Activated CD4-positive, alpha-beta T cell treated with anti-CD3 and anti-CD28 coated beads for 48 hours (primary cell): ENCODE results near the gene CORO1C.
"Not testable (repeated sequence)": the region's sequence is repeated elsewhere in the genome, so short reads cannot be mapped to it uniquely, and the experiment has no call there.

ENCODE experiments used
- DNase-seq: peaks from one replicate; pipeline ENCODE4 v3.0.0-alpha.2; 2020

CORO1C gene

DNA sequence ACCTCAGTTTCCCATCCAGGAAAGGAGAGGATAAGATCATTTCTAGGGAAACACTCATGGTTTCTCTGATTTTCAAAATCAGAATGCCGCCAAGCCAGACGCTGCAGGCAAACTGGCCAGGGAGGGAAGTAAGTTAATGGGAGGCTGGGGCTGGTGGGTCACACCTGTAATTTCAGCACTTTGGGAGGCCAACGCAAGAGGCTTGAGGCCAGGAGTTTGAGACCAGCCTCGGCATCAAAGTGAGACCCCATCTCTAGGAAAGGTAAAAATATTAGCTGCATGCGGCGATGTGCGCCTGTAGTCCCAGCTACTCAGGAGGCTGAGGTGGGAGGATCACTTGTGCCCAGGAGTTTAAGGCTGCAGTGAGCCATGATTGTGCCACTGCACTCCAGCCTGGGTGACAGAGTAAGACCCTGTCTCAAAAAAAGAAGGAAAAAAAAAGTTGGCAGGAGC, 98.2 kb downstream of the CORO1C start:
- DNase-seq: peak; percentile 23

DNA sequence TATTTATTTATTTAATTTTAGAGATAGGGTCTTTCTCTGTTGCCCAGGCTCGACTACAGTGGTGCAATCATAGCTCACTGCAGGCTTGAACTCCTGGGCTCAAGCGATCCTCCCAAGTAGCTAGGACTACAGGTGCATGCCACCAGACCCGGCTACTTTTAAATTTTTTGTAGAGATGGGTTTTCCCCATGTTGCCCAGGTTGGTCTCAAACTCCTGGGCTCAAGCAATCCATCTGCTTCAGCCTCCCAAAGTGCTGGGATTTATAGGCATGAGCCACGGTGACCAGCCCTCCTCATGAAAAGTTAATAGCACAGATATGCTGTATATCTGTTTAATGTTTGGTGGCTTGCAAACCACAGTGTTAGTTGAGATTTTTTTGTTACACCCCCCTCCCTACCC, 100.1 kb downstream of the CORO1C start:
- not testable (repeated sequence) for DNase-seq

DNA sequence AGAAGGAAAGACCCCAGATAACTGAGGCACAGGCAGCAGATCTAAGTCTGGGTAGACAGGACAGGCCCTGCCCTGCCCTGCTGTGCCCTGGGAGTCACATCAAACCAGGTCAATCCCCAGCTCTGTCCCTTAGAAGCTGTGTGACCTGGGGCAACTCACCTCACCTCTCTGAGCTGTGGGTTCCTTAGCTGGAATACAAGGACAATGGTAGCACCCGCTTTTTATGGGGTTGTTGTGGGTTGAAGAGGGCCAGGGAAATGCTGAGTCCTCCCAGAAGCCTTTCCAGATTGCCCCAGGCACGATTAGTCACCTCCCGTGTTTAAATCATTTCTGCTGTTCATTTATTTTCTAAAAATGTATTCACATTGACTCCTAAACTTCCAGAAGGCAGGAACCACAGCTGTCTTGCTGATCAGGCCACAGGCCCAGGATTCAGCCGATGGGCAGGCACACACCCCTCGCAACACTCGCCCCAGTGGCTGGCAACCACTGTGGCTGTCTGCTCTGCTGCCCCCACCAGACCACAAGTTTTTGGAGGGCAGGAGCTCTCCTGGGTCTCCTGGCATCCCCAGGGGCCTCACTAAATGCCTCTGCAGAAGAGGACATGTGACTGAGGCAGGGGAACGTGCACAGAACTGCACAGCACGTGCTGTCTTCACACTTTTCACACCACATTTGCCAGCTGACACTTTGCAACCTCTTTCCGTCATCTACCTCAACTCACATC, 100.7 kb downstream of the CORO1C start:
- DNase-seq: peak; percentile 38

DNA sequence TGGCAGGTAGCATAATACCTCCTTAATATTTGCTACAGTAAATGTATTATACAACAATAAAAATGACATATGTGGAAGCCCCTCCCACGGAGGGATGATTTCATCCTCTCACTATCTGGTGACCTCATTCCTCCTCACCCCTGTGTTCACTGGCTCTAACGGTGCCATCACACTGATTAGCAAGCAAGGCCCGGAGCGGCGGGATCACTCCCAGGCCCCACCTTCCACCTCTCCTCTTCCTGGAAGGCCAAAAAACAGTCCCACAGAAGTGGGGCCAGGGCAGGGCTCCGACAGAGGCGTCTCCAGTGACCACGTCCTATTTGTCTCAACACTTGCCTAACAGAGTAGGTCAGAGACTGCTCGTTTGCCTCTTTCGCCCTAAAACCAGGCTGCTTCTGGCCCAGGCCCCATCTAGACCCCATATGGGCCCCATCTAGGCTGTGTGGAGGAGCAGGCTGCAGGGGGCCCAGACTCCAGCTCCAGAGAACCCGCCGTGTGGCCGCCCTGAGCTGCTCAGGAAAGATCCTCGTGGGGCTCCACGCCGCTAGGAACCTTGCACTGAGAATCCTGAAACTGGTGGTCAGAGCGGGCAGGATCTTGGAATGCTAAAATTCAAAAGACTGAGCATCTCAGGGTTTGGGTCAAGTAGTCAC, 101.4 kb downstream of the CORO1C start:
- peak; percentile 75 for DNase-seq

DNA sequence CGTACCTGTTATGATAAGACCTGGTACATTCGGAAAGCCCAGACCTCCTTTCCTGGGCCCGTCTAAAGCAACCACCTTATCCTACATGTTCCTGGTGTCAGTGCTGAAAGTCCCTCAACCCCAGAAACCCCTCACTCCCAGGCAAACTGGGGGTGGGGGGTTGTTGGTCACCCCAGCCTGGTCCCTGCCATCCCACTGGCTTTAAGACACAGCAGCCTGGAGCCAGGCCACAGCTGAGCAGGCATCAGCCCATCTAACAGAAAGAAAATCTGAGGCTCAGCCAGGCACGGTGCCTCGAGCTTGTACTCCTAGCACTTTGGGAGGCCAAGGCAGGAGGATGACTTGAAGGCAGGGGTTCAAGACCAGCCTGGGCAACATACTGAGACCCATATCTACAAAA, 102.2 kb downstream of the CORO1C start:
- peak; percentile 40 for DNase-seq

DNA sequence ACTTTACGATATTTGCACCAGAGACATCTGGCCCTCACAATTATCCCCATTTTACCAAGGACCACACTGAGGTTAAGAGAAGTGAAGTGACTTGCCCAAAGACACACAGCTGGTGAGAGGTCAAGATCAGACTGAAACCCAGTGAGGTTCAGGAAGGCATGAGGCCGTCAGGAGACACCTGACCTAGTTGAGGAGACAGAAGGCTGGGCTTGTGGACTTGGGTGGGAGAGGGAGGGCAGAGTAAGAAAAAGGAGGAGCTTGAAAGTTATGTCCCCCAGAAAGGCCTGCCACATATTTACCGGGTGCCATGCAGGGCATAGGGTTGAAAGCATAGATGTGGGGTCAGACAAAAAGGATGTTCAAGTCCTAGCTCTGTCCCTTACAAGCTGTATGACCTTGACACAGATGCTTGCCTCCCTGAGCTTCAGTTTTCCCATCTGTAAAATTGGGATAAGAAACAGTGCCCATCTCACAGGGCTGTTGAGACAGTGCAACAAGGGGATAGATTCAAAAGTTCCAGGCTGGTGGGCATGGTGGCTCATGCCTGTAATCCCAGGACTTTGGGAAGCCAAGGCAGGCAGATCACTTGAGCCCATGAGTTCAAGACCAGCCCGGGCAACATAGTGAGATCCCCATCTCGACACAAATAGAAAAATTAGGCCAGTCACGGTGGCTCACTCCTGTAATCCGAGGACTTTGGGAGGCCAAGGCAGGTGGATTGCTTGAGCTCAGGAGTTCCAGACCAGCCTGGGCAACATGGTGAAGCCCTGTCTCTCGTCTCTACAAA, 104.0 kb downstream of the CORO1C start:
- no peak for DNase-seq

DNA sequence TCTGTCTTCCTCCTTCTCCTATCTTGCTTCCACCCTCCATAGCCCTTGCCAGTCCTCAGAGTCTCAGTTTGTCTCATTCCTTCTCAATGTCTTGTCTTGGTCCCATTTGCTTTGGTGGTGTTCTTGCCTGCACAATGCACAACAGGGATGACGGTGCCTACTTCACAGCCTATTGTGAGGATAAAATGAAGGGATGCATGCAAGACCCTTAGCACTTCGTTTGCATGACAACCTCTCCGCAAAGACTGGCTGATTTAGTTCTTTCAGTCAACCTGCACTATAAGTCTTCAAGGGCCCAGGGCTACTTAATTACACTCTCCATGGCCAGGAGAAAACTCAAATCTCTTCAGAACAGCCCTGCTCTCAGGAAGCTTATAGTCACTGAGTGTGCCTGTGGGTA, 106.1 kb downstream of the CORO1C start:
- DNase-seq: no peak

DNA sequence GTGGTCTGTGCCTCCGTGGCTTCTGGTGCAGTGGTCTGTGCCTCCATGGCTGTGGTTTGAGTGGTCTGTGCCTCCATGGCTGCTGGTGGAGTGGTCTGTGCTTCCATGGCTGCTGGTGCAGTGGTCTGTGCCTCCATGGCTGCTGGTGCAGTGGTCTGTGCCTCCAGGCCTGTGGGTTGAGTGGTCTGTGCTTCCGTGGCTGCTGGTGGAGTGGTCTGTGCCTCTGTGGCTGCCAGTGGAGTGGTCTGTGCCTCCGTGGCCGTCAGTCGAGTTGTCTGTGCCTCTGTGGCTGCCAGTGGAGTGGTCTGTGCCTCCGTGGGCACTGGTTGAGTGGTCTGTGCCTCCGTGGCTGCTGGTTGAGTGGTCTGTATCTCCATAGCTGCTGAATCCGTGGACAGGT, 107.7 kb downstream of the CORO1C start:
- DNase-seq: no peak

DNA sequence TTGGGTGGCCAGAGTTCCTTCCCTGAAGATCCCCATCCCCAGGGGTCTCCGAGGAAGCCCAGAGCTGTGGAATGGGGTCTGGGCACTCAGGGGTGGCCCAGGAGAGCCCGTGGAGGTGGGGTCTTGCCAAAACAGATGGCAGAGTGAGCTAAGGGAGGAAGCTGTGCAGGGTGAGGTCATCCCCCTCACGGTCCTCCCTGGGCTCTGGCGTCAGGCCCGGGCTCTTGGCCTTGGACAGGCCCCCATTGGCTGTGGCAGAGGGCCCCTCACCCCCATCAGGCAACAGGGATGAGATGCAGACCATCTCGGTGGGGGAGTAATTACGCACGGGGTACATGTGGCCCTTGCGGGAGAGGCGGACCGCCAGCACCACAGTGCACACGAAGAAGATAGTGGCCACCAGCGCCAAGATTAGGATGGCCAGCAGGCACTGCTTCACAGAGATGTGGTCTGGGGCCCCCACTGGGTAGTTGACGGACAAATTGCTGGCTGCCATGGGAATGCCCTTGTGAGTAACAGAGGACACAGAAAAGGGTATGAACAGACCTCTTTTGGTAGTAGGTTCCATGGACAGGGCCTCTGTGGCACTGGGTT, 108.3 kb downstream of the CORO1C start:
- DNase-seq: no peak

DNA sequence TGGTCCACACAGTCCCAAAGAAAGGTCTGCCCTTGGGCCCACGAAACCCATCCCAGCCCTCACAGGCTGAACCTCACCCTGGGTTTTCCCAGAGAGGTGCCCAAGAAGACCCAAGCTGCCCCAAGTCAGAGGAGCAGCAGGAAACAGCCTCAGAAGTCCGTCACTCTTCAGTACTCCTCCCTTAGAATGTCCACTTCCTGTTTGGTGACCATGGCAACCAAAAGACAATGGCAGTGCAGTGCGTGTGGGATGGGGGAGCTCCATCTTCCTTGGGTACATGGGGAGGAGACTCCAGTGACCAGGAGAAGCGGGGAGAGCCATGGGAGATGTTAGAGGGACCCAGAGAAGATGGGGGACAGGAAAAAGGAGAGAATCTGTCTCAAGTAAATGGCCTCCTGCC, 108.9 kb downstream of the CORO1C start:
- DNase-seq: no peak

DNA sequence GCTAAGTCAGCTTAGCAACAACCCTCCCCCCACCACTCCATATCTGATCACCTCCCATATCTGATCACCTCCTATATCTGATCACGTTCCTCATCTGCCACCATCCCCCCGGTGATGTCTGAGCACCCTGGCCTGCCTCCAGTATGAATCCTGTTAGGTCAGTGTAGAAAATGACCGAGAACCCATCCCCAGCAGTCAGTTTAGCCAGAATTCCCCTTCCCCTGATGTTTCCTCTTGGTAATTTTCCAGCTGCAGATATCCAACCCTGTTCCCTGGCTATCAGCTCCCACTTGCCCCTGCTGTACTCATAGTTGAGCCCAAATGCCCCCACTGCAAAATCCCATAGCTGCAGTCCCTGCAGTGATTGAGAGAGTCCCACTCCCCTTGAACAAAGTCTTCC, 110.2 kb downstream of the CORO1C start:
- DNase-seq: no peak

DNA sequence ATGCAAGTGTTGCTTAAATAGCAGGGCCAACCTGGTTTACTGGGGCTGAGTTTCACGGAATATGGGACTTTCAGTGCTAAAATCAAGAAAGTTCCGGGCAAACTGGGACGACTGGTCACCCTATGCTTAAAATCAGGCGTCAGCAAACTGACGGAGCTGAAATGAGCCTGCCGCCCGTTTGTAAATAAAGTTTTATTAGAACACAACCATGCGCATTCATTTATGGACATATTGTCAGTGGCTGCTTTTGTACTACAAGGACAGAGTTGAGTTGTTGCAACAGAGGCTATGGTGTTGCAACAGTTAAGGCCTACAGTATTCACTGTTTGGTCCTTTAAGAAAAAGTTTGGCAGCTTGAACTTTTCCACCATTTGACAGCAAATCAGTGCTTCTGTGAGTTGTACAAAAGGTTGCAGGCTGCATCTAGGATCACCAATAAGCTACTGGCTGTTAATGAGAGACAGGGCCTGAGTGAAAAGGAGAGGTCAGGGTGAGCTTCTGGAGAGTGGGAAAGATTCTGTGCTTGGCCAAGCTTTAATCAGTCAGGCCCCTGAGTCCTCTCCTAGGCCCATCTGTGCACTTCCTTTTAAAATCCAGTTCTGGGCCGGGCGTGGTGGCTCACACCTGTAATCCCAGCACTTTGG, 111.0 kb downstream of the CORO1C start:
- DNase-seq: no peak

DNA sequence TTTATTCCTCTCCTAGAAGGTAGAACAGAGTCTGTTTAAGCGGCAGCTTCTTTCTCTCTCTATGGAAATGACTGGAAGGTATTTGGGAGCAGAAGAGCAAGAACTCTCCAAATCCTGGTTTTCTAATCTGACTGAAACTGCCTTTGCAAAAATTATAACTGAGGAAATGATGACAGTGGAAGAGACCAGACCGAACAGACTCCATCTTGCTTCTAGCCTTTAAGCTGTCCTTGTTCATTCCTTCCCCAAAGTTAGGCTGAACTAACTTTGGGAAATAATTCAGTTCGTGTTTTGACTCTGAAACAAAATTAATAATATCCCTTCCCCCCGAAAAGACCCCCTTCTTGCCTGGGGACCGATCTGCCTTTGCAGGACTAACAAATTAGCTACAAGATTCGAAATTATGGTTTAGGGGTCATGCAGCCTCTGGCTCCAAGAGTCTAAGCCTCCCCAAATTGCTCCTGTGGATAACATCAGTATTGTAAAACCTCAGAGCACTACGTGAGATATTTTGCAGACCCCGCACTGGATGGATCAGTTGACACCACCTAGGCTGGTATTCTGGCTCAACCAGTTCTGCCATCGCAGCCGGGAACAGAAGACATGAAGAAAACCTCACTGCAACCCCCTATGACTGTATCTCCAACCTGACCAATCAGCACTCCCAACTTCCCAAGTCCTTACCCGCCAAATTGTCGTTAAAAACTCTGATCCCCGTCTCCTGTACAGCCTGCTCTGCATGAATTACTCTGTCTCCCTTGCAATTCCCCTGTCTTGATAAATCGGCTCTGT, 111.8 kb downstream of the CORO1C start:
- DNase-seq: no peak

DNA sequence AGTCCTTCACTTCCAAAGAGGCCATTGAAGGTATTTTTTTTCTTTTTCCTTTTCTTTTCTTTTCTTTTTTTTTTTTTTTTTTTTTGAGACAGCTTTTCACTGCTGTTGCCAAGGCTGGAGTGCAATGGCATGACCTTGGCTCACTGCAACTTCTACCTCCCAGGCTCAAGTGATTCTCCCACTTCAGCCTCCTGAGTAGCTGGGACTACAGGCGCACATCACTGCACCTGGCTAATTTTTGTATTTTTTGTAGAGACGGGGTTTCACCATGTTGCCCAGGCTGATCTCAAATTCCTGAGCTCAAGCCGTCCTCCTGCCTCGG, 112.4 kb downstream of the CORO1C start:
- DNase-seq: not testable (repeated sequence)

DNA sequence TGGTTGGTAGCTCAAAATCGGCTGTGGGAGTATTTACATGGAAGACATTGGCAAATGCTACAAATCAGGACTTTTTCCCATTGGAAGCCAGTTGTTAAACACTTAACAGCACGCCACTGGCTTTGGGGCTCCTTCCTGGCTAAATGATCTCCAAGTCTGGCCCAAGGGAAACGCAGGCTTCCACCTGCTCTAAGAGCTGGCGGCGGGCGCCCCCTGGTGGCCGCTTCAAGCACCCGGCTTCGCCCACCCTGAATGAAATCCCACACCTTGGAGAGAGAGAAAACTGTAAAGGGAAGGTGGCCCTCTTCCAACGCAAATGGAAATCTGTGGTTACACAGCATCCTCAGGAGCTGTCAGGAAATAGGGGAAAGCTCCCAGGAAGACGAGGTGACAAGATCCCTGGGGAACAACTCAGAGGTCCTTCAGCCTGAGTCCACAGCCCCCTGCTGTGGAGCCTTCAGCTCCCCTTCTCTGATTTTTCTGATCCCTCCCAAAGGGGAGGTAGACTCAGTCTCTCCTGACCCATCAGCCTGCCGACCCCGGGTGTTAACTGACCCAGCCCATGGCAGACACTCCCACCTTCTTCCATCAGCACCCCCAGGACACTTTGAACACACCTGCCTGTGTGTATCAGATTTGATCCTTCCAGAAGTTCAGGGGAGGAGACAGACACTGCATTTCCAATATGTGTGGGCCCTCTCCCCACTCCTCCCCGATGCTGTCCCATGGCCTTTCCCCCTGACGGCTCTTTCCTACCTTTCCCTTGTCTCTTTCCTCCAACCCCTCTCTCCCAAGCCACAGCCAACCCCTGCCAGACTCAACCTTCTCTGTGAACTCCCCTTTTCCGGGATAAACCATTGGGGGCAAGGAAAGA, 113.0 kb downstream of the CORO1C start:
- peak; percentile 86 for DNase-seq

DNA sequence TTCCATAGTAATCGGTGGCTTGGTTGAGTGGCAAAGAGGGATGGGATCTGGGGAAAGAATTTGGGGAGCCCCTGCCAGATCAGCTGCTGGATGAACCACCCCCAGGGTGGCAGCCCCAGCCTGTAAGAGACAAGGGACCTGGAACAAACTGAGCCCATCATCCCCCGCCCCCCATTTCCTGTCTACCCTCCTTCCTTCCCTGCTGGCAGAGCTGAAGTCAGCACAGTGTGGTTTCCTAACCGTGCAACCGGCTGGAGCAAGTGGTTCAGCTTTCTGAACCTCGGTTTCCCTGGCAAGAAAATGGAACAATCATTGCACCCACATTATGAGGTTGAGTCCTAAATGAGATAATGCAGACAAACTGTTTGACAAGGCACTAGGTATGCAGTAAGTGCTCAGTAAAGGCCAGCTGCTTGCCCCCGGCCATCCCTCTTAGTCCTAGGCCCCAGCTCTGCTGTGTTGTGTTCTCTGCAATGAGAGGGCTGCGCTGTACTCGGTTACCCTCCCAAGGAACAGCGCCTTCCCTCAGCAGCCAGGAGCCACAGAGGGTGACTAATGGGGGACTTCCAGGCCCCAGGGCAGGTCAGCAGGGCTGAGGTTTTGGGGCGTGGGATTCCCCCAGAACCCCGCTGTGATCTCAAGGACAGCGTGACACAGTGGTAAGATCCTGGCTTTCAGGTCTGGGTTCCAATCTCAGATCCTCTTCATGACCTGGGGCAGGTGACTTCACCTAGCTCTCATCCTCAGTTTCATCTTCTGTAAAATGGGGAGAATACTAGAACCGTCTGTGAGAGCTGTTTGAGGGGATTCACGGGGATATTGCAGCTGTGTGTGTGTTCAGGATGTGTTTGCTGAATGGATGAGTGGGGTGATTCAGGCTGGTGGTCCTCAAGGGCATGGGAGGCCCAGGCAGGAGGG, 114.1 kb downstream of the CORO1C start:
- peak; percentile 86 for DNase-seq

DNA sequence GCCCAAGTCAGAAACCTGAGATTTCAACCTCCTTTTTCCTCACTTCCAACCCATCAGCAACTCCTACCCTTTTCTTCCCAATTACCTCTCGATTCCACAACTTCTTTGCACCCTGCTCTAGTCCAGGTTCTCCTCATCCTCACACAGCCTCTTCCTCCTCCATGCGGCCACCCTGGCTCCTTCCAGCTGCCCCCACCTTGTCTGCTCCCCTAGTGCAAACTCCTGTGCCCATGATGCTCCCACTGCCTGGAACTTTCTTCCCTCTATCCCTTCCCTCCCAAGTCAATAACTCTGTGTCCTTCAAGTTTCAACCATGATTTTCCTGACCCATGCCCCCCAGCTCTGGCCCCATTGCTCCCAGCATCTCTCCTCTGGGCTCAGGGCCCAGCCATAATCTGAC, 115.0 kb downstream of the CORO1C start:
- DNase-seq: no peak

DNA sequence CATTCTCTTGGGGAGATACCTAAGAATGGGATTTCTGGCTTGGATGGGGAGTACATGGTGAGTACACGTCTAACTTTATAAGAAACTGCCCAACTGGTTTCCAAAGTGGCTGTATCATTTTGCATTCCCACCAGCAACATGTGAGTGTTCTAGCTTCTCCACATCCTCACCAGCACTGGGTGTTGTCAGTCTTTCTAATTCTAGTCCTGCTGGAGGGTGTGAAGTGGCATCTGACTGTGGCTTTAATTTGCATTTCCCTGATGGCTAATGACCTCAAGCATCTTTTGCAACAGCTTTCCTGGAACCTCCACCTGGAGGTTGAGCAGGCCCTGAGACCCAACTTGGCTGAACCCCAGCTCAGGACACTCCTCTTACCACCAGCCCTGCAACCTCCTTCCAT, 115.4 kb downstream of the CORO1C start:
- DNase-seq: no peak

DNA sequence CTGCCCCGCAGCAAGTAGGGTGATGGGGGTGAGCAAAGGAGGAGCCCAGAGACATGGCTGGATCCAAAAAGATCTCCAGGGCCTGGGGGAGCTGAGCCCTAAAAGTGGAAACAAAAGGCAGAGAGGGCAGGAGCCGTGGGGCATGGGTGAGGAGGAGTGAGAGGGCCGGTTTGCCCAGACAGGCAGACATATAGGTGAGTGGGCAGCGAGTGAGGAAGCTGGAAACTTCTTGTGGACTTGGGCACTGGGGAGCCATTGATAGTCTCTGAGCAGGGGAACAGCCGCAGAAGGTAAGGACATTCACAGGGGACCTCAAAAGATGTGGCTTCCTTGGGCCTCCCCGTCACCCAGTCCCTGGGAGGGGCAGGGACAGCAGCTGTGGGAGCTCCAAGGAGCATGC, 116.7 kb downstream of the CORO1C start:
- DNase-seq: no peak

DNA sequence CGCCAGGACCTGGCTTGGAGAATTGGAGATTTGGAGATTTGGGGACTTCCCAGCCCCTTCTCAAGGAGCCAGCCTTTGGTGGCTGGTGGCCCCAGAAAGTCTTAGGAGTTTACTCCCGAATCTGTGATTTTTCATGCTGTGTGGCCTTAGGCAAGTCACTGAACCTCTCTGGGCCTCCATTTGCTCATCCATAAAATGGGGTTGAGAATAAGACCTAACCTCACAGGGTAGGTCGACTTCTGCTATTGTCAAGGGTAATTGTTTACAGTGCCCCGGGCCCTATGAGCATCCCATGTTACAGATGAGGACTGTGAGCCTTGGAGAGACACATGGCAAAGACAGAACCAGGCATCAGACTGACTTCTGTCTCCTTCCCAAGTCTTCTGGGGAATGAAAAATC, 117.3 kb downstream of the CORO1C start:
- no peak for DNase-seq
